BE2C (cell line): ENCODE data around the gene CCDC57.

Experiments used
- DNase-seq: peaks from one replicate; pipeline ENCODE4 v3.0.0-alpha.2; 2020
- H3K27me3 ChIP-seq: fragments of 250-450 bp; sonication (Bioruptor Pico); 2 replicates; pipeline ENCODE4 v1.5.1; 2020; ENCODE audit warnings: mild to moderate bottlenecking
- H3K36me3 ChIP-seq: fragments of 250-450 bp; sonication (Bioruptor Pico); 2 replicates; pipeline ENCODE4 v1.5.1; 2020; ENCODE audit warnings: mild to moderate bottlenecking
- H3K4me1 ChIP-seq: fragments of 250-450 bp; sonication (Bioruptor Pico); 2 replicates; pipeline ENCODE4 v1.5.1; 2020
- H3K4me3 ChIP-seq: 2 replicates; pipeline ENCODE4 v1.5.1; 2011; ENCODE audit warnings: low read depth, low read length
- H3K9me3 ChIP-seq: fragments of 250-450 bp; sonication (Bioruptor Pico); 2 replicates; pipeline ENCODE4 v1.5.1; 2020
- TF ChIP-seq, protein P1 (sequence below): IDR thresholded peaks from 2 replicates; pipeline ENCODE4 v1.5.1; 2012; ENCODE audit warnings: mild to moderate bottlenecking, low read depth, low read length

Gene CCDC57

DNA sequence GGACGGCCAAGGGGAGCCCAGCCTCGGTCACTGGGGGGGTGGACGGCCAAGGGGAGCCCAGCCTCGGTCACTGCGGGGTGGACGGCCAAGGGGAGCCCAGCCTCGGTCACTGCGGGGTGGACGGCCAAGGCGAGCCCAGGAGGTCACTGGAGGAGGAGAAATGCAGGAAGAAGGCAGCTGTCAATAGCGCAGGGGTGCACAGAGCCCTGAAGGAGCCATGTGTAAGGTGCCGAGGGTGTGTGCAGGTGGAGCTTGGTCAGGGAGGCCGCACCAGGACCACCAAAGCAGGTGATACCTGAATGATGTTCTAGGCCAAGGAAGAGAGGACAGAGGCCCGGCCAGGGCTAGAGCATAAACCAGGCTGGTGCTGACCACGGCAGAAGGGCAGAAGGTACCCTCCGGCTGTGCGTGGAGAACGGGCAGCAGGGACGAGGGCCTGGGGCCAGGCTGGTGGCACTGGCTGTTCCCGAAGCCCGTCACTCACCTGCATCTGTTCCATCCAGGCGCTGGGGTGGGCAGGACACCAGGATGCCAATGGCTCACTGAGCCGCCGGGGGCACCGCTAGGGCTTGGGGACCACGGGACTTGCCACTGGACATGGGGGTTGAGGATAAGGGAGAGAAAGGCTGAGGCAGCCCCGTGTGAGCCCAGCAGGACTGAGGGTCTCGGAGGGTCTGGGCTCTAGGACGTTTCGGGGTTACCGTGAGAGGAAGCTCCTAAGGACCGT lies 5.9 kb upstream of the CCDC57 start:
- Histone ChIP-seq H3K4me3 (no peak overlapping the region), H3K9me3 (no peaks in the 10 kb centered on the region), H3K4me1 (peaks cover 13% of the 10 kb centered on the region), H3K27me3 (no peaks in the 10 kb centered on the region), H3K36me3 (no peaks in the 10 kb centered on the region)
- no peak for DNase-seq
- TF ChIP-seq, protein P1, sequence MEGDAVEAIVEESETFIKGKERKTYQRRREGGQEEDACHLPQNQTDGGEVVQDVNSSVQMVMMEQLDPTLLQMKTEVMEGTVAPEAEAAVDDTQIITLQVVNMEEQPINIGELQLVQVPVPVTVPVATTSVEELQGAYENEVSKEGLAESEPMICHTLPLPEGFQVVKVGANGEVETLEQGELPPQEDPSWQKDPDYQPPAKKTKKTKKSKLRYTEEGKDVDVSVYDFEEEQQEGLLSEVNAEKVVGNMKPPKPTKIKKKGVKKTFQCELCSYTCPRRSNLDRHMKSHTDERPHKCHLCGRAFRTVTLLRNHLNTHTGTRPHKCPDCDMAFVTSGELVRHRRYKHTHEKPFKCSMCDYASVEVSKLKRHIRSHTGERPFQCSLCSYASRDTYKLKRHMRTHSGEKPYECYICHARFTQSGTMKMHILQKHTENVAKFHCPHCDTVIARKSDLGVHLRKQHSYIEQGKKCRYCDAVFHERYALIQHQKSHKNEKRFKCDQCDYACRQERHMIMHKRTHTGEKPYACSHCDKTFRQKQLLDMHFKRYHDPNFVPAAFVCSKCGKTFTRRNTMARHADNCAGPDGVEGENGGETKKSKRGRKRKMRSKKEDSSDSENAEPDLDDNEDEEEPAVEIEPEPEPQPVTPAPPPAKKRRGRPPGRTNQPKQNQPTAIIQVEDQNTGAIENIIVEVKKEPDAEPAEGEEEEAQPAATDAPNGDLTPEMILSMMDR = no peak

DNA sequence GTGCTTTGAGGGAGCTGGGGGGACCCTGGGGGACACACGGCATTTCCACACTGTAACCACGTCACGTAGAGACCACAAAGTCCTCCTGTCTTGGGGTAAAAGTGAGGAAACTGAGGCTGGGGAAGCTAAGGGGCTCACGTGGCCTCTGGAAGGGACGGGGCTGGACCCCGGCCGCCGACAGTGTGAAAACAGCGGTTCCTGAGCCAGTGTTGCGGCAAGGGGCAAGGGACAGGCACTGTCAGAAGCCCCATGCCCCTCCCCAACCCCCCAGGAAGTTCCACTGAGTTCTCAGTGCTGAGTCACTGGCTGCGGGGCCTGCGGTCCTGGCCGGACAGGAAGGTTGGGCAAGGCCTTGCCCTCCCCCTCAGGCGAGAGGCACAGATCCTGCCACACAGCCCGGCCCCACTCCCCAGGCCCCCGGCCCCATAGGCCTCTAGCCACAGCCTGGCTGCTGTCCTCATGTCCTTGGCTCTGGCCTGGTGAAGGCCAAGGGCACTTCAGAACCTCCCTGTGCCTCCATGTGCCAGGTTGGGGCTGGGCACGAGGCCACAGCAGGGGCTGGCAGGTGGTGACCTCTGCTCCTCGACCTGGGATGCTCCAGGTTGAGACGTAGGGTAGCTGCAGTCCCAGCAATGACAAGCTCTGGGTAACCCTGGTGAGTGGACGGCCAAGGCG lies 5.0 kb upstream of the CCDC57 start:
- DNase-seq = peak; percentile 19
- Histone ChIP-seq H3K27me3 (no peaks in the 10 kb centered on the region), H3K4me3 (no peak overlapping the region), H3K36me3 (no peaks in the 10 kb centered on the region), H3K9me3 (no peaks in the 10 kb centered on the region), H3K4me1 (peaks cover 13% of the 10 kb centered on the region)
- TF ChIP-seq, protein P1 = no peak

DNA sequence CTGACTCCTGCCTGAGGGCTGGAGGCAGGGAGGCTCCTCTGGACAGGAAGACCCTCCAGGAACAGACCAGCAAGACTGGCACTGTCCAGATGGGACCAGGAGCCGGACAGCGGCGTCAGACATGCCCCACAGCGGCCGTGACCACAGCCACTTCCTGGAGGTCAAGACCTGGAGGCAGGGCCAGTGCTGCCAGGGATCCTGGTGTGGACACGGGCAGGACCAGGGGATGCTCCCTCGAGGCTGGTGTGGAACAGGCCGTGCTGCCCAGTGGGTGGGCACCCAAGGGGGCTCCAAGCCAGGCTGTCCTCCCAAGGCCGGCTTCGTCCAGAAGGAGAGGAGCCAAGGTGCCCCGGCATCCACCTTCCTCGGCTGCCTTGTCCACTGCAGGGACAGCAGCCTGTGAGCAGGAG lies 4.5 kb upstream of the CCDC57 start:
- Histone ChIP-seq H3K4me1 (peaks cover 13% of the 10 kb centered on the region), H3K27me3 (no peaks in the 10 kb centered on the region), H3K9me3 (no peaks in the 10 kb centered on the region), H3K4me3 (no peak overlapping the region), H3K36me3 (no peaks in the 10 kb centered on the region)
- no peak for DNase-seq
- TF ChIP-seq, protein P1 = no peak

DNA sequence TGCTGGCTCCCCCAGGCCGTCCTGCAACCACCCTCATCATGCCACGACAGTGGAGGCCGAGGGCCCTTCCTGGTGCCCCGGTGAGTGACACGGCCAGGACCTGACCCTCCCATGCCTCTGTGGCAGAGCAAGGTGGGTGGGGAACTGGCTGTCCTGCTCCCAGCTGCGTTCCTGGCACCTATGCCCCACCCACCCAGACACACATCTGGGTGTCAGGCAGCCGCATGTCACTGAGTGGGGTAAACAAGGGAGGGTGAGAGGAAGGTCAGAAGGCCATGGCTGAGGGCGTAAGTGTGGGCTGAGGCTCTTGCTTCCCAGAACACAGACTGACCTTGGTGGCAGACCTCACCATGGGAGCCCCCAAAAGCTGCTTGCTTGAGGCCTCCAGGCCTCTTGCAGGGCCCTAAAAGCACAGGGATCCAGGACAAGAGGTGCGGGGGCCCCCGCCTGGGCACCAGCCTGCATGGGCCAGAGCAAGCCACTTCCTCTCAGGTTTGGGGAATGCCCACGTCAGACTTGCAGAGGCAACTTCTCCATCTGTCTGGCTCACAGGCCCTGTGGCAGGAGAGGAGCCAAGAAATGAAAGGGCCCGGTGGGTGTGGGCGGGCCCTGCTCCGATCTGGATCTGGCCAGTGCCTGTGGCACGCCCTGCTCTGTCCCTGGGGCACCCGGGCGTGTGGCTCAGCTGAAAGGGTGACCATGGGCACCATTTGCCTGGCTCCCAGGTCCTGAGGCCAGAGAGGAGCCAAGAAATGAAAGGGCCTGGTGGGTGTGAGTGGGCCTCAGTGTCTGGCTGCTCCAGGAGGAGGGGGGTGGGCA lies 3.9 kb upstream of the CCDC57 start:
- H3K4me1 ChIP-seq = peaks cover 13% of the 10 kb centered on the region

DNA sequence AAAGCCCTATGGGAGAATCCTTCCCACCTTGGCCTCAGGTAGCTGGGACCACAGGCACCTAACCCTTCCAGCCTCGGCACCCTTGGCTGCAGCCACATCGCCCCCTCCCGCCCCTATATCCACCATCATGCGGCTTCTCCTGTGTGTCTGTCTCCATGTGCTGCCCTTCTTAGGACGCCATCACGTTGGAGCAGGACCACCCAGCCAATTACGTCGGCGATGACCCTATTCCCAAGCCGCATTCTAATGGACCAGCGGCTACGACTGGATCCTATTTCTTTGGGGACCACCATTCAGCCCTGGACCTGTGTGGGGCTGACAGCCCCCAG lies 3.3 kb upstream of the CCDC57 start:
- no peak for DNase-seq
- TF ChIP-seq, protein P1 = no peak
- no peaks in the 10 kb centered on the region for H3K9me3 ChIP-seq
- H3K4me3 ChIP-seq = no peak overlapping the region
- H3K4me1 ChIP-seq = peaks cover 13% of the 10 kb centered on the region
- H3K27me3 ChIP-seq = no peaks in the 10 kb centered on the region
- no peaks in the 10 kb centered on the region for H3K36me3 ChIP-seq

More for the DNA sequence above, 3.9 kb upstream of the CCDC57 start:
- H3K4me3 ChIP-seq = no peak overlapping the region
- H3K9me3 ChIP-seq = no peaks in the 10 kb centered on the region
- TF ChIP-seq, protein P1 = no peak
- DNase-seq = peak; percentile 70
- no peaks in the 10 kb centered on the region for H3K27me3 ChIP-seq
- no peaks in the 10 kb centered on the region for H3K36me3 ChIP-seq
